K562 (cell line): ENCODE data around the gene TRIM44. TPM values are rescaled to one million over a fixed set of nuclear protein-coding genes. Genes with fewer than 3 reads are reported as not detected.

Source experiments
- ATAC-seq: fragments of 200-7000 bp; cut with Tn5 transposase; 3 replicates; pipeline ENCODE4 v1.9.1; 2020; ENCODE audit warnings: moderate library complexity
- BruUV-seq: library from RNA; stranded (reverse); fragments of 400-500 nt; replicated peaks from 2 replicates; lab custom pipeline; 2021; lab: Mats Ljungman, UMichigan
- CTCF ChIA-PET: fragments of 300-600 bp; formaldehyde crosslinking; extraction: SDS; loops from one replicate; lab custom pipeline; 2021; ENCODE audit warnings: low intra/inter-chr PET ratio; lab: Yijun Ruan, JAX
- POLR2A ChIA-PET: fragments of 300-600, 350-650 bp; sonication (Branson Sonifier 250); formaldehyde crosslinking; extraction: SDS; loops from one replicate; lab custom pipeline; 2021; ENCODE audit warnings: antibody characterized with exemption, inconsistent platforms; lab: Yijun Ruan, JAX
- DNase-seq, 4 experiments: peaks; one replicate each; pipeline versions ENCODE4 v3.0.0 to v3.0.0-alpha.2; 2011 to 2018; ENCODE audit warnings: low spot score in 3 of 4, mixed read lengths in 3 of 4; ENCODE audit errors: extremely low read depth in 1 of 4
- FAIRE-seq: peaks from 2 replicates; lab custom pipeline; 2011; peaks lifted over from hg19 to GRCh38; lab: Jason Lieb, UNC
- H2AFZ ChIP-seq: 2 replicates; pipeline ENCODE4 v1.6.0; 2011; ENCODE audit warnings: low read depth, low read length, control low read depth, inconsistent platforms
- H3K27ac ChIP-seq: fragments of 200-600 bp; 3 replicates; pipeline ENCODE4 v1.8.0; 2011; ENCODE audit warnings: low read depth, mild to moderate bottlenecking, control low read depth, inconsistent platforms, low read length, moderate library complexity, mixed read lengths; ENCODE audit errors: extremely low read depth
- H3K27me3 ChIP-seq, 2 experiments: fragments of 300-600 bp in 1 of 2; 2 replicates in 1 of 2; 3 replicates in 1 of 2; pipeline versions ENCODE4 v1.6.0 to v1.8.0; 2011; ENCODE audit warnings: inconsistent platforms in 2 of 2, low read length in 2 of 2, mild to moderate bottlenecking in 1 of 2, mixed read lengths in 1 of 2, moderate library complexity in 1 of 2; ENCODE audit not compliant: control insufficient read depth in 2 of 2, insufficient read depth in 2 of 2
- H3K36me3 ChIP-seq: fragments of 300-600 bp; 3 replicates; pipeline ENCODE4 v1.8.0; 2011; ENCODE audit warnings: mild to moderate bottlenecking, low read length, inconsistent platforms; ENCODE audit not compliant: control insufficient read depth, insufficient read depth
- H3K4me1 ChIP-seq, 2 experiments: fragments of 200-600 bp in 1 of 2; replicated peaks in 1 of 2; 2 replicates in 1 of 2; 3 replicates in 1 of 2; pipeline versions ENCODE4 v1.5.1 to v1.8.0; 2011; ENCODE audit warnings: inconsistent platforms in 2 of 2, low read length in 2 of 2, mild to moderate bottlenecking in 1 of 2, mixed read lengths in 1 of 2, moderate library complexity in 1 of 2; ENCODE audit not compliant: control insufficient read depth in 2 of 2, insufficient read depth in 2 of 2
- H3K4me2 ChIP-seq: 2 replicates; pipeline ENCODE4 v1.6.1; 2011; ENCODE audit warnings: low read length, control low read depth, inconsistent platforms, mixed read lengths; ENCODE audit not compliant: insufficient read depth
- H3K4me3 ChIP-seq: fragments of 200-600 bp; sonication (generic), shearing (Covaris generic); 2 replicates; pipeline ENCODE4 v1.5.1; 2016; ENCODE audit warnings: control low read depth, inconsistent platforms
- H3K79me2 ChIP-seq: fragments of 200-600 bp; 3 replicates; pipeline ENCODE4 v1.8.0; 2011; ENCODE audit warnings: low read length, inconsistent platforms; ENCODE audit not compliant: control insufficient read depth, insufficient read depth
- H3K9ac ChIP-seq, 2 experiments: 2 replicates each; pipeline versions ENCODE4 v1.6.0 to v1.6.1; 2011; ENCODE audit warnings: low read depth in 2 of 2, low read length in 2 of 2, control low read depth in 1 of 2, inconsistent platforms in 1 of 2, mild to moderate bottlenecking in 1 of 2, mixed read lengths in 1 of 2; ENCODE audit not compliant: insufficient read depth in 1 of 2
- H3K9me1 ChIP-seq: one replicate; pipeline ENCODE4 v1.6.0; 2011; ENCODE audit warnings: inconsistent platforms, mild to moderate bottlenecking, low read length, moderate library complexity; ENCODE audit not compliant: control insufficient read depth, insufficient read depth
- H3K9me3 ChIP-seq: replicated peaks from 2 replicates; pipeline ENCODE4 v1.5.1; 2011; ENCODE audit warnings: low read depth, low read length, inconsistent platforms; ENCODE audit not compliant: control insufficient read depth, insufficient read depth
- H4K20me1 ChIP-seq: replicated peaks from 2 replicates; pipeline ENCODE4 v1.6.1; 2011; ENCODE audit warnings: low read length, inconsistent platforms, mixed read lengths; ENCODE audit not compliant: control insufficient read depth, insufficient read depth
- BCLAF1 ChIP-seq, 2 experiments: fragments of 450-650 bp in 1 of 2; IDR thresholded peaks; 2 replicates each; pipeline ENCODE4 v1.6.1; 2011 to 2017; ENCODE audit warnings: low read depth in 2 of 2, antibody characterized with exemption in 1 of 2, borderline replicate concordance in 1 of 2, low read length in 1 of 2, mild to moderate bottlenecking in 1 of 2, mixed read lengths in 1 of 2; ENCODE audit not compliant: control insufficient read depth in 1 of 2
- CREBBP ChIP-seq: IDR thresholded peaks from one replicate; pipeline ENCODE4 v1.6.1; 2012; ENCODE audit warnings: low read depth, mild to moderate bottlenecking, control low read depth, inconsistent platforms, low read length
- DACH1 ChIP-seq: fragments of 450-650 bp; IDR thresholded peaks from 2 replicates; pipeline ENCODE4 v1.6.1; 2018; ENCODE audit not compliant: partially characterized antibody
- DEAF1 ChIP-seq: fragments of 450-650 bp; formaldehyde crosslinking; IDR thresholded peaks from 2 replicates; pipeline ENCODE4 v1.4.0; 2020; ENCODE audit warnings: mild to moderate bottlenecking, moderate library complexity
- ILK ChIP-seq: fragments of 450-650 bp; IDR thresholded peaks from 2 replicates; pipeline ENCODE4 v1.6.1; 2016; ENCODE audit warnings: missing genetic modification characterization, low read depth, mild to moderate bottlenecking, missing compliant biosample characterization, moderate library complexity, borderline replicate concordance
- PPARD ChIP-seq: fragments of 250-450 bp; sonication (Bioruptor Pico); IDR thresholded peaks from 2 replicates; pipeline ENCODE4 v1.8.0; 2022; ENCODE audit warnings: inconsistent platforms, mild to moderate bottlenecking, moderate library complexity
- RAD51 ChIP-seq: fragments of 450-650 bp; IDR thresholded peaks from 2 replicates; pipeline ENCODE4 v1.7.1; 2016; ENCODE audit warnings: low read depth, mild to moderate bottlenecking, borderline replicate concordance
- RFX7 ChIP-seq: fragments of 250-450 bp; sonication (Bioruptor Pico); IDR thresholded peaks from 2 replicates; pipeline ENCODE4 v1.5.1; 2021; ENCODE audit warnings: mild to moderate bottlenecking
- SOX6 ChIP-seq: fragments of 450-650 bp; IDR thresholded peaks from 2 replicates; pipeline ENCODE4 v1.6.1; 2014; ENCODE audit warnings: mild to moderate bottlenecking
- ZNF41 ChIP-seq: fragments of 250-450 bp; sonication (Bioruptor Pico); conservative IDR thresholded peaks from 2 replicates; pipeline ENCODE4 v1.4.0; 2020; ENCODE audit warnings: mild to moderate bottlenecking
- WGBS: fragments of 100-300 bp; shearing (Covaris generic); methylation state at CpG from one replicate; pipeline ENCODE4 v1.1.6; 2016; ENCODE audit warnings: low coverage, mixed read lengths; ENCODE audit not compliant: insufficient coverage; ENCODE audit errors: missing lambda C conversion rate; 5-methylcytosine and 5-hydroxymethylcytosine counted together
- in situ Hi-C: fragments of 300-500 bp; cut with MboI; formaldehyde crosslinking; loops from 4 replicates; pipeline ENCODE4 v1.15.0; 2018; ENCODE audit warnings: inconsistent platforms, mixed read lengths
- intact Hi-C: fragments of 100-400 bp; cut with micrococcal nuclease; formaldehyde crosslinking; loops from 2 replicates; pipeline ENCODE4 v1.14.2; 2022
- polyA plus RNA-seq, 8 experiments: library from polyadenylated mRNA; depleted of rRNA in 4 of 8; stranded (reverse) in 5 of 8; unstranded in 3 of 8; fragments of >200 nt; fragmentation: Nextera tagmentation in 2 of 8; fragmentation: Illumina TruSeq in 1 of 8; extraction: Ambion mirVana in 2 of 8; extraction: Trizol in 1 of 8; gene quantifications; 2 replicates each; pipeline versions ENCODE4 v1.2.1 to v1.2.3, GENCODE V29; 2011 to 2014; ENCODE audit warnings: inconsistent platforms in 1 of 8, missing spikeins in 1 of 8
- total RNA-seq, 7 experiments: library from RNA; depleted of rRNA in 6 of 7; stranded (reverse); fragments of >200 nt in 6 of 7; fragmentation: Illumina TruSeq in 2 of 7; extraction: Trizol in 2 of 7; gene quantifications; 2 replicates each; pipeline versions ENCODE4 v1.2.1 to v1.2.3, GENCODE V29; 2011 to 2021; ENCODE audit warnings: low replicate concordance in 1 of 7
- TF ChIP-seq, protein P1 (sequence below): sonication (generic); formaldehyde crosslinking; IDR thresholded peaks from 2 replicates; pipeline ENCODE4 v1.9.0; 2022; ENCODE audit warnings: mild to moderate bottlenecking, missing genetic modification reagents
- TF ChIP-seq, protein P2 (sequence below): fragments of 250-450 bp; sonication (Bioruptor Pico); IDR thresholded peaks from 2 replicates; pipeline ENCODE4 v1.8.0; 2022; ENCODE audit warnings: inconsistent platforms, mild to moderate bottlenecking, moderate library complexity, borderline replicate concordance
- TF ChIP-seq, protein P3 (sequence below): IDR thresholded peaks from 2 replicates; pipeline ENCODE4 v1.6.1; 2016; ENCODE audit warnings: missing genetic modification characterization, missing compliant biosample characterization

The TRIM44 gene
- total and polyA plus RNA-seq, 9 of the 15 experiments (the other 6 are each of a cell fraction or from before 2014, with no cell fraction given) = 8.3 to 105 (median 37.2) TPM

DNA sequence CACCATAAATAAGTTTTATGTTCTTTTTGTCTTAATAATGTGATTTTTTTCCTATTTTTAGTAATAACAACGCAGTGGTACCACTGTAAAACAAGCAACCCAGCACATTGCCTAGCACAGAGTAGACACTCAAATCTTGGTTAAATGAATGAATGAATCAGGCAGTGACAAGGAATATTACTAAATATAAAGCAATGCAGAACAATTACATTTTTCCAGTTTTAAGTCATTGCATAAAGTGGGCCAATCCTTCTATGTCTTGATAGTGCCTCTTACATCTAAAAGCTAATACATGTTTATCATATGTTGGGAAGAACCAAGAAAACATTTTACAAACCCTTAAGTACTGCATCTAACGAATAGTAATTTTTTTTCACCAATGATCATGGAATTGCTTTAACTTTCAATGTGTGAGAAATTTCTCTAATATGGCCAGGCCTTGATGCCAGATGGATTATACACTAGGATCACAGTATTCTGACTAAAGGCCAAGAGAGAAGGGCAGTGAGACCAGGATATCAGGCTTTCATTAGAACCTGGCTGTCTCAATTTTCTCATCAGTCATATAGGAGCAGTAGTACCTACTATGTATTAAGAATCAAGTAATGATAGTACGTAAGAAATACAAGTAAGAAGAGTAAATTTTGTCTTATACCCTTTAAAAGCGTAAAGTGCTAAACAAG lies 88.5 kb downstream of the TRIM44 start:
- intact Hi-C loops (no loop called here), in situ Hi-C loops (no loop called here)
- no peak overlapping the region for H2AFZ ChIP-seq
- no peak overlapping the region for H3K4me2 ChIP-seq
- H3K36me3 ChIP-seq = peaks cover 6% of the 10 kb centered on the region; the same call in 2 of the 3 replicates
- ChIA-PET CTCF (no interaction called here), POLR2A (no interaction called here)
- DNase-seq = no peak
- H3K79me2 ChIP-seq = no peaks in the 10 kb centered on the region; the same call in 1 of the 3 replicates
- no peak overlapping the region for H3K4me3 ChIP-seq
- H3K27ac ChIP-seq = no peak overlapping the region
- 89% methylated on average over 4 of the region's 4 CpGs for WGBS
- FAIRE-seq = no peak
- H4K20me1 ChIP-seq = no peaks in the 10 kb centered on the region
- no TSS peak for BruUV-seq
- H3K4me1 ChIP-seq = no peaks in the 10 kb centered on the region
- no peaks in the 10 kb centered on the region for H3K27me3 ChIP-seq
- H3K9me3 ChIP-seq = no peaks in the 10 kb centered on the region
- no peak for ATAC-seq
- no peaks in the 10 kb centered on the region for H3K9me1 ChIP-seq
- H3K9ac ChIP-seq = no peak overlapping the region
- TF ChIP-seq PPARD (CRISPR knock-in tag) = no peak
- no peak for TF ChIP-seq DACH1
- TF ChIP-seq SOX6 = no peak
- TF ChIP-seq ILK (tag) = no peak
- TF ChIP-seq, protein P1, sequence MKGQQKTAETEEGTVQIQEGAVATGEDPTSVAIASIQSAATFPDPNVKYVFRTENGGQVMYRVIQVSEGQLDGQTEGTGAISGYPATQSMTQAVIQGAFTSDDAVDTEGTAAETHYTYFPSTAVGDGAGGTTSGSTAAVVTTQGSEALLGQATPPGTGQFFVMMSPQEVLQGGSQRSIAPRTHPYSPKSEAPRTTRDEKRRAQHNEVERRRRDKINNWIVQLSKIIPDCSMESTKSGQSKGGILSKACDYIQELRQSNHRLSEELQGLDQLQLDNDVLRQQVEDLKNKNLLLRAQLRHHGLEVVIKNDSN (CRISPR knock-in tag) = no peak
- no peak for TF ChIP-seq RFX7 (CRISPR knock-in tag)
- no peak for TF ChIP-seq DEAF1
- no peak for TF ChIP-seq CREBBP
- no peak for TF ChIP-seq RAD51
- no peak for TF ChIP-seq BCLAF1 (IDR thresholded peaks at IDR 0.05; ENCODE audit: borderline replicate concordance in 1 of 2, control insufficient read depth in 1 of 2, low read depth in 2 of 2, low read length in 1 of 2)
- TF ChIP-seq, protein P2, sequence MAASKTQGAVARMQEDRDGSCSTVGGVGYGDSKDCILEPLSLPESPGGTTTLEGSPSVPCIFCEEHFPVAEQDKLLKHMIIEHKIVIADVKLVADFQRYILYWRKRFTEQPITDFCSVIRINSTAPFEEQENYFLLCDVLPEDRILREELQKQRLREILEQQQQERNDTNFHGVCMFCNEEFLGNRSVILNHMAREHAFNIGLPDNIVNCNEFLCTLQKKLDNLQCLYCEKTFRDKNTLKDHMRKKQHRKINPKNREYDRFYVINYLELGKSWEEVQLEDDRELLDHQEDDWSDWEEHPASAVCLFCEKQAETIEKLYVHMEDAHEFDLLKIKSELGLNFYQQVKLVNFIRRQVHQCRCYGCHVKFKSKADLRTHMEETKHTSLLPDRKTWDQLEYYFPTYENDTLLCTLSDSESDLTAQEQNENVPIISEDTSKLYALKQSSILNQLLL (CRISPR knock-in tag) = no peak
- TF ChIP-seq ZNF41 (CRISPR knock-in tag) = no peak
- TF ChIP-seq, protein P3, sequence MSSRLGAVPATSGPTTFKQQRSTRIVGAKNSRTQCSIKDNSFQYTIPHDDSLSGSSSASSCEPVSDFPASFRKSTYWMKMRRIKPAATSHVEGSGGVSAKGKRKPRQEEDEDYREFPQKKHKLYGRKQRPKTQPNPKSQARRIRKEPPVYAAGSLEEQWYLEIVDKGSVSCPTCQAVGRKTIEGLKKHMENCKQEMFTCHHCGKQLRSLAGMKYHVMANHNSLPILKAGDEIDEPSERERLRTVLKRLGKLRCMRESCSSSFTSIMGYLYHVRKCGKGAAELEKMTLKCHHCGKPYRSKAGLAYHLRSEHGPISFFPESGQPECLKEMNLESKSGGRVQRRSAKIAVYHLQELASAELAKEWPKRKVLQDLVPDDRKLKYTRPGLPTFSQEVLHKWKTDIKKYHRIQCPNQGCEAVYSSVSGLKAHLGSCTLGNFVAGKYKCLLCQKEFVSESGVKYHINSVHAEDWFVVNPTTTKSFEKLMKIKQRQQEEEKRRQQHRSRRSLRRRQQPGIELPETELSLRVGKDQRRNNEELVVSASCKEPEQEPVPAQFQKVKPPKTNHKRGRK (tag) = no peak
